Natural killer cell (primary cell): ENCODE results near the gene GRID1. TPM values are rescaled to one million over a fixed set of nuclear protein-coding genes. Genes with fewer than 3 reads are reported as not detected.

Experiments used
- ATAC-seq, 3 donors: fragments of 150-1000 bp in 2 of 3; fragments of 200-7000 bp in 1 of 3; cut with Tn5 transposase; 1 replicate in 1 of 3; 2 replicates in 2 of 3; pipeline ENCODE4 v1.10.0; 2021; ENCODE audit warnings: mild to moderate bottlenecking in 2 of 3, moderate library complexity in 2 of 3
- DNase-seq, 2 donors: peaks; one replicate each; pipeline versions ENCODE4 v3.0.0 to v3.0.0-alpha.2; 2013 to 2021; ENCODE audit warnings: mixed read lengths in 1 of 2
- H3K27ac ChIP-seq: one replicate; pipeline ENCODE4 v1.5.1; 2013; ENCODE audit warnings: mild to moderate bottlenecking, low read length
- H3K27me3 ChIP-seq: one replicate; pipeline ENCODE4 v1.6.1; 2013; ENCODE audit warnings: low read length; ENCODE audit not compliant: control insufficient read depth, insufficient read depth
- H3K36me3 ChIP-seq: one replicate; pipeline ENCODE4 v1.6.1; 2013; ENCODE audit warnings: low read length; ENCODE audit not compliant: control insufficient read depth, insufficient read depth
- H3K4me1 ChIP-seq: one replicate; pipeline ENCODE4 v1.6.1; 2013; ENCODE audit warnings: low read length; ENCODE audit not compliant: control insufficient read depth, insufficient read depth
- H3K4me3 ChIP-seq: one replicate; pipeline ENCODE4 v1.5.1; 2013; ENCODE audit warnings: low read length
- H3K9me3 ChIP-seq: one replicate; pipeline ENCODE4 v1.6.1; 2013; ENCODE audit warnings: low read length; ENCODE audit not compliant: control insufficient read depth, insufficient read depth
- H3K27ac Mint-ChIP-seq, 2 donors: one replicate each; pipeline ENCODE4 v1.8.0; 2022; ENCODE audit warnings: mild to moderate bottlenecking in 2 of 2, mixed read lengths in 2 of 2, moderate library complexity in 1 of 2
- H3K27me3 Mint-ChIP-seq, 2 donors: one replicate each; pipeline ENCODE4 v1.8.0; 2022; ENCODE audit warnings: low read depth in 2 of 2, mixed read lengths in 2 of 2
- H3K36me3 Mint-ChIP-seq: one replicate; pipeline ENCODE4 v1.8.0; 2022; ENCODE audit warnings: mixed read lengths
- H3K4me1 Mint-ChIP-seq, 2 donors: one replicate each; pipeline ENCODE4 v1.8.0; 2022; ENCODE audit warnings: mixed read lengths in 2 of 2
- H3K4me3 Mint-ChIP-seq: one replicate; pipeline ENCODE4 v1.8.0; 2022; ENCODE audit warnings: mild to moderate bottlenecking, moderate library complexity, mixed read lengths
- H3K9me3 Mint-ChIP-seq, 2 donors: one replicate each; pipeline ENCODE4 v1.8.0; 2022; ENCODE audit warnings: mixed read lengths in 2 of 2
- CTCF ChIP-seq: fragments of 200-600 bp; IDR thresholded peaks from one replicate; pipeline ENCODE4 v1.8.0; 2022; ENCODE audit warnings: antibody characterized with exemption
- WGBS: methylation state at CpG from one replicate; pipeline ENCODE4 v1.1.7; 2013; ENCODE audit warnings: missing lambda C conversion rate; ENCODE audit not compliant: insufficient coverage; 5-methylcytosine and 5-hydroxymethylcytosine counted together
- intact Hi-C: fragments of 100-400 bp; cut with micrococcal nuclease; formaldehyde crosslinking; loops from one replicate; pipeline ENCODE4 v1.14.2; 2022
- total RNA-seq, 4 donors: library from RNA; stranded (reverse); fragments of 120-200 nt in 1 of 4; gene quantifications; one replicate each; pipeline versions ENCODE4 v1.2.3 to v1.2.4, GENCODE V29; 2013 to 2022

GRID1 gene
- total RNA-seq, 3 donors from 2014 or later (not counting 1 experiment from before 2014, with no cell fraction given): not detected

GRCh38 chr10:86316990-86317389, 49.6 kb downstream of the GRID1 start:
- no peak overlapping the region for H3K4me3 ChIP-seq
- peaks cover 0 to 4% of the 10 kb centered on the region in 2 donors for H3K27me3 Mint-ChIP-seq
- no peaks in the 10 kb centered on the region for H3K27me3 ChIP-seq
- no peaks in the 10 kb centered on the region for H3K9me3 Mint-ChIP-seq
- no peak for TF ChIP-seq CTCF
- DNase-seq (no peak), ATAC-seq (no peak)
- no peak overlapping the region for H3K27ac Mint-ChIP-seq
- no peak overlapping the region for H3K4me3 Mint-ChIP-seq
- intact Hi-C loops: no loop called here
- H3K36me3 ChIP-seq: no peaks in the 10 kb centered on the region
- H3K4me1 Mint-ChIP-seq: no peaks in the 10 kb centered on the region
- H3K9me3 ChIP-seq: no peaks in the 10 kb centered on the region
- no peaks in the 10 kb centered on the region for H3K4me1 ChIP-seq
- no peak overlapping the region for H3K27ac ChIP-seq
- no peaks in the 10 kb centered on the region for H3K36me3 Mint-ChIP-seq
- WGBS: 78% methylated on average over 4 of the region's 5 CpGs

GRCh38 chr10:86316274-86316835, 50.2 kb downstream of the GRID1 start:
- DNase-seq (no peak), ATAC-seq (no peak)
- H3K9me3 Mint-ChIP-seq: no peaks in the 10 kb centered on the region
- Histone ChIP-seq H3K4me1 (no peaks in the 10 kb centered on the region), H3K36me3 (no peaks in the 10 kb centered on the region), H3K27ac (no peak overlapping the region), H3K4me3 (no peak overlapping the region), H3K9me3 (no peaks in the 10 kb centered on the region), H3K27me3 (no peaks in the 10 kb centered on the region)
- no peak for TF ChIP-seq CTCF
- H3K36me3 Mint-ChIP-seq: no peaks in the 10 kb centered on the region
- 63% methylated on average over 4 of the region's 4 CpGs for WGBS
- intact Hi-C loops: no loop called here
- no peak overlapping the region for H3K4me3 Mint-ChIP-seq
- no peaks in the 10 kb centered on the region for H3K27me3 Mint-ChIP-seq
- H3K4me1 Mint-ChIP-seq: no peaks in the 10 kb centered on the region
- H3K27ac Mint-ChIP-seq: no peak overlapping the region

GRCh38 chr10:86315549-86315942, 51.0 kb downstream of the GRID1 start:
- H3K27me3 ChIP-seq: no peaks in the 10 kb centered on the region
- no peaks in the 10 kb centered on the region for H3K36me3 Mint-ChIP-seq
- no peaks in the 10 kb centered on the region for H3K4me1 ChIP-seq
- no peak overlapping the region for H3K27ac Mint-ChIP-seq
- no peak for TF ChIP-seq CTCF
- H3K9me3 Mint-ChIP-seq: no peaks in the 10 kb centered on the region
- no peak overlapping the region for H3K4me3 ChIP-seq
- H3K27ac ChIP-seq: no peak overlapping the region
- ATAC-seq (no peak), DNase-seq (no peak)
- H3K4me1 Mint-ChIP-seq: no peaks in the 10 kb centered on the region
- no peaks in the 10 kb centered on the region for H3K27me3 Mint-ChIP-seq
- no peak overlapping the region for H3K4me3 Mint-ChIP-seq
- H3K9me3 ChIP-seq: no peaks in the 10 kb centered on the region
- intact Hi-C loops: no loop called here
- no peaks in the 10 kb centered on the region for H3K36me3 ChIP-seq
